Neural crest cell (in vitro differentiated cells): ENCODE data around the gene PADI1. TPM values are rescaled to one million over a fixed set of nuclear protein-coding genes. Genes with fewer than 3 reads are reported as not detected.

ENCODE experiments used
- DNase-seq: peaks from one replicate; pipeline ENCODE4 v3.0.0; 2021; ENCODE audit warnings: low read depth, mixed read lengths, low spot score
- H3K27ac Mint-ChIP-seq: one replicate; pipeline ENCODE4 v1.8.0; 2021; ENCODE audit warnings: mild to moderate bottlenecking, mixed read lengths; ENCODE audit not compliant: unreplicated experiment
- H3K27me3 Mint-ChIP-seq: 2 replicates; pipeline ENCODE4 v1.8.0; 2021; ENCODE audit warnings: low read depth, mild to moderate bottlenecking, mixed read lengths
- H3K36me3 Mint-ChIP-seq: 2 replicates; pipeline ENCODE4 v1.8.0; 2021; ENCODE audit warnings: low read depth, mild to moderate bottlenecking, mixed read lengths
- H3K4me1 Mint-ChIP-seq: 2 replicates; pipeline ENCODE4 v1.8.0; 2021; ENCODE audit warnings: mixed read lengths
- H3K4me3 Mint-ChIP-seq: one replicate; pipeline ENCODE4 v1.8.0; 2021; ENCODE audit warnings: mild to moderate bottlenecking, mixed read lengths
- H3K9me3 Mint-ChIP-seq: 2 replicates; pipeline ENCODE4 v1.8.0; 2021; ENCODE audit warnings: mixed read lengths
- CTCF ChIP-seq: fragments of 200-600 bp; sonication (generic); conservative IDR thresholded peaks from 2 replicates; pipeline ENCODE4 v1.5.0; 2021; ENCODE audit warnings: antibody characterized with exemption, mild to moderate bottlenecking
- total RNA-seq: library from RNA; stranded (reverse); gene quantifications from 2 replicates; pipeline ENCODE4 v1.2.1, GENCODE V29; 2021

Gene PADI1
- total RNA-seq, 1 donor from 2014 or later, result not detected

GRCh38 chr1:17196496-17197185 is 8.3 kb upstream of the PADI1 start:
- Mint-ChIP-seq H3K9me3 (no peaks in the 10 kb centered on the region), H3K27me3 (peaks cover 6% of the 10 kb centered on the region), H3K4me3 (no peak overlapping the region), H3K36me3 (no peaks in the 10 kb centered on the region), H3K27ac (peak overlapping the region; percentile 50), H3K4me1 (peaks cover 17% of the 10 kb centered on the region)
- no peak for TF ChIP-seq CTCF
- no peak for DNase-seq

- no peaks in the 10 kb centered on the region for H3K9me3 Mint-ChIP-seq
- no peak for TF ChIP-seq CTCF
- no peak overlapping the region for H3K4me3 Mint-ChIP-seq
- peaks cover 13% of the 10 kb centered on the region for H3K4me1 Mint-ChIP-seq
- no peak for DNase-seq
- H3K36me3 Mint-ChIP-seq, result no peaks in the 10 kb centered on the region
- no peak overlapping the region for H3K27ac Mint-ChIP-seq
- peaks cover 6% of the 10 kb centered on the region for H3K27me3 Mint-ChIP-seq
Observed at GRCh38 chr1:17197696-17198095, 7.2 kb upstream of the PADI1 start.

- Mint-ChIP-seq H3K4me1 (peaks cover 9% of the 10 kb centered on the region), H3K27ac (no peak overlapping the region), H3K36me3 (no peaks in the 10 kb centered on the region), H3K9me3 (no peaks in the 10 kb centered on the region), H3K4me3 (no peak overlapping the region), H3K27me3 (peaks cover 14% of the 10 kb centered on the region)
- DNase-seq, result no peak
- no peak for TF ChIP-seq CTCF
Observed at GRCh38 chr1:17198476-17199258, 6.3 kb upstream of the PADI1 start.

- no peaks in the 10 kb centered on the region for H3K36me3 Mint-ChIP-seq
- no peak for DNase-seq
- peaks cover 6% of the 10 kb centered on the region for H3K4me1 Mint-ChIP-seq
- H3K27me3 Mint-ChIP-seq, result peaks cover 21% of the 10 kb centered on the region
- no peak overlapping the region for H3K27ac Mint-ChIP-seq
- no peak overlapping the region for H3K4me3 Mint-ChIP-seq
- H3K9me3 Mint-ChIP-seq, result no peaks in the 10 kb centered on the region
- no peak for TF ChIP-seq CTCF
Observed at GRCh38 chr1:17199267-17200044, 5.5 kb upstream of the PADI1 start.

- no peak for TF ChIP-seq CTCF
- Mint-ChIP-seq H3K9me3 (no peaks in the 10 kb centered on the region), H3K27ac (no peak overlapping the region), H3K4me1 (peaks cover 5% of the 10 kb centered on the region), H3K36me3 (no peaks in the 10 kb centered on the region), H3K4me3 (no peak overlapping the region), H3K27me3 (peaks cover 25% of the 10 kb centered on the region)
- no peak for DNase-seq
Observed at GRCh38 chr1:17200246-17200645, 4.7 kb upstream of the PADI1 start.
